NAMALWA (cell line): ENCODE measurements around the gene MMP27.

ENCODE experiments used
- DNase-seq: peaks from one replicate; pipeline ENCODE4 v3.0.0-alpha.2; 2015; ENCODE audit warnings: low spot score

The MMP27 gene

DNA sequence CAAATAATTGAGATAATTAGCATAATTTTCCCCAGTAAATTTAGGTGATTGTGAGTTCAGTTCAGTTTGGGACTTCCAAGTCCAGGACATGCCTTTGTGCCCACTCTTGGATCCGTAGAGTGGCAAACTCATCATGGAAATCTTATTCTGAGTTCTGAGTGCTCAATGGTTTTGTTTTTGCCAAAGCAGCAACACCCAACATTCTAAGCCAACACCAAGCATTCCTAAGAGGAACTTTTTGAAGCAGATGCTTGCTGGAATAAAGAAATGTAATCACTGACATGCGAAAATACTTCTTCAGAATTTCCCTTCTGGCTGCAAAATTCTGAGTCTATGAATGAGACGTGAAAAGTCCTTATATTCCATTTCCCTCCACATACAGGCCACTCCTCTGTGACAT is 10.4 kb downstream of the MMP27 start:
- no peak for DNase-seq

GRCh38 chr11:102685754-102686153 is 19.8 kb downstream of the MMP27 start:
- no peak for DNase-seq

- DNase-seq, result no peak
These were observed 20.2 kb downstream of the MMP27 start for GRCh38 chr11:102685338-102685737.

DNA sequence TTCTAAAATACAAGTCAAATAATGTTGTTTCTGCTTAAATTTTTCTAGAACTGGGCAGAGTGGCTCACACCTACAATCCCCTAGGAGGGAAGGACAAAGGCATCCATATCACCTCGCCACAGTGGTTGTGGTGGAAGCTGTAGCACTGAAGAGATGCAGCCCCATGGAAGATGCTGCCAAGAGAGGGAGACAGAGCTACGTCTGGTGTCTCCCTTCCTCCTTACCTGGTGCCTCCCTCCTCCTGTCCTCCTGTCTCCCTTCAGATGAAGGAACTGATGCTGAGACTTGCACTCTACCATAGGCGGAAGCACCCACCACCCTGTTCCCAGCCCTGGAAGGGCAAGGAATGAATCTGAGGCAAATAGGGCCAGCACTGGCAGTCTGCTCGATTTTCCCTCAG is 22.3 kb downstream of the MMP27 start:
- peak; percentile 9 for DNase-seq

DNA sequence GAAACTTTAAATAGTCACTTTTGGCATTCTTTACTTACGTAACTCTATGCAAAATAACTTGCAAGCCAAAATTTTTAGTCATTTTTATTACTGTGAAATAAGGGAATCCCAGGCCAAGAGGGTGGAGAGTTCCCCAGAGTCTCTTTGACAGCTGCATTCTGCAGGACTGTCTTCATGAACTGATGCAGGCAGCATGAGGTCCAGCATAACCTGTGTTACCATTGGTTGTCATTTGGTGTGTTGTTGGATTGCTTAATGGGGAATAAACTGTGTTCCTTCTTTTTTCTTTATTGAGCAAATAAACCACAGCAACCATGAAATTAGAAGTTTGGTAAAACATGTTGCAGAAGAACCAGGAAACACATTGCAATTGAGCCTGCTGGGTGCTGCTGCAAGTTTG is 24.6 kb downstream of the MMP27 start:
- no peak for DNase-seq

DNA sequence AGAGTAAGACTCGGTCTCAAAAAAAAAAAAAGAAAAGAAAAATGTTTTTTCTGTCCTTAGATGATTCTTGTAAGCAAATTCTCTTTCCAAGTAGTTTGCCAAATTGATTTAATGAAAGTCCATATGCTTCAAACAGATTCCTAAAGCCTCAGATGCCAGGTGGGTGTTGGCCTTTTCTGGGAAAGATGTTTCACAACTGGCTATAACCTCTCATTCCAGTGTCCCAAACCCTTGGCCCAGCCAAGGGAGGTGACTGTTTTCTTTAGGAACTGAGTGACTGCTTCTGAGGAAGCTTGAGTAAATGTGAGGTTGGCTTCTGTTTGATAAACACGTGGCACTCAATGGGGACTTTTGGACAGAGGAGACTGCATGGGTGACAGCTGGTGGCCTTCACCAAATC is 27.5 kb downstream of the MMP27 start:
- no peak for DNase-seq

DNA sequence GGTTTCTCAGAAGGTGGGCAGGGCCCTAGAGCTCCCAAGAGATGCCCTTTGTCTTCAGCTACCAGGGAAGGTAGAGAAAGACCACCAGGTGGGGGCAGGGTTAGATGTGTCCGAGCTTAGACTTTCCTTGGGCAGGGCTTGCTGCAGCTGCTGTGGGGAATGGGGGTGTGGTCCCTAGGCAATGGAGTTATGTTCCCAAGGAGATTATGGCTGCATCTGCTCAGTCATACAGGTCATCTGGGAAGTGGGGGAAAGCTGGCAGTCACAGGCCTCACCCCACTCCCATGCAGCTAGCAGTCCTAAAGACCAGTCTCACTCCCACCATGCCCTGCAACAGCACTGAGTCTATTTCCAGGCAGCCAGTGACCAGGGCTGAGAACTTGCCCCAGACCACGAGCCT is 29.5 kb downstream of the MMP27 start:
- DNase-seq, result no peak

GRCh38 chr11:102669664-102670063 is 35.9 kb downstream of the MMP27 start:
- no peak for DNase-seq

DNA sequence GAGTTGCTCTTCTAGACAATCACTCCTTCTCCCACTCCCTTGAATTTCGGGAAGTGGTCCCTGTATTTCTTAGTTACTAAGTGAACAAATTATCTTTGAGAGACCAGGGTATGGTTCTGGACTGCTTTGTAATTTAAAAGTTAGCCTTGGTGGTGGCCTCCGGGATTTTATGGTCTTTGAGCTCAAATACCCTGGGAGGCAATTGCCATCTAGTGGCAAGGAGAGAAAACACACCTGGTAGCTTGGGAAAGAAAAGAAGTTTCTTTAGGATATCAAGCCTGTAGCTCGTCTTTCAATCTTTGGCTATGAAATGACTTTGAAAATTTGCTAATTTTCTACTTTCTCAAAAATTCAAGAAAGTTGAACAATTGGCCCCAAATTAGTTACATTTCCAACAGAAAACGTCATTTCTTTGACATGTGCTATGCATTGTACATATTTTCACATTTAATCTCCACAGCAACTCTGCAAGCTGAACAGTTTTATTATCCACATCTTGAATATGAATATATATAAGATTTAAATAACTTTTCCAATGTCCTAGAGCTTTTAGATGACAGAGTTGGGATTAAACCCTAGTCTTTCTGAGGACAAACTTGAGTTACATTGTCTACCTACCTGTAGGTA is 39.1 kb downstream of the MMP27 start:
- peak; percentile 72 for DNase-seq

DNA sequence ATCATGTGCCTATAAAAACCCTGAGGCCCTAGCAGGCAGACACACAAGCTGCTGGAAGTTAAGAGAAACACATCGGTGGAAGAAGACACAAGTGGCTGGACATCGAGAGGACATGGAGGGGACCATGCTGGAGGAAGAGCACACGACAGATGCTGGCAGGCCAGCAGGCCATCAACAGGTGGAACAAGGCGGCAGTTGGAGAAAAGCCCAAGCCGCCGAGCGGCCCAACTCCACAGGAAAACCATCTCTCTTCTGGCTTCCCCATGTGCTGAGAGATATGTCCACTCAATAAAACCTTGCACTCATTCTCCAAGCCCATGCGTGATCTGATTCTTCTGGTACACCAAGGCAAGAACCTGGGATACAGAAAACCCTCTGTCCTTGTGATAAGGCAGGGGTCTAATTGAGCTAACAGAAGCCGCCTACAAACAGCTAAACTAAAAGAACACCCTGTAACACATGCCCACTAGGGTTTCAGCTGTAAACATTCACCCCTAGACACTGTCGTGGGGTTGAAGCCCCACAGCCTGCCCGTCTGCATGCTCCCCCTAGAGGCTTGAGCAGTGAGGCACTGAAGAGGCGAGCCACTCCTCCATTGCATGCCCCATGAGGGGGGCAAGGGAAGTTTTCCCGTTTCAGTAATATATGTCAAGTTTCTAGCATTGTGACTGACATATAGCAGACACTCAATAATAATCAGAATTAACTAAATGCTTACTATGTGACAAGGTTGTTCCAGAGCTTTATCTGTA is 41.4 kb downstream of the MMP27 start:
- DNase-seq, result peak; percentile 67

DNA sequence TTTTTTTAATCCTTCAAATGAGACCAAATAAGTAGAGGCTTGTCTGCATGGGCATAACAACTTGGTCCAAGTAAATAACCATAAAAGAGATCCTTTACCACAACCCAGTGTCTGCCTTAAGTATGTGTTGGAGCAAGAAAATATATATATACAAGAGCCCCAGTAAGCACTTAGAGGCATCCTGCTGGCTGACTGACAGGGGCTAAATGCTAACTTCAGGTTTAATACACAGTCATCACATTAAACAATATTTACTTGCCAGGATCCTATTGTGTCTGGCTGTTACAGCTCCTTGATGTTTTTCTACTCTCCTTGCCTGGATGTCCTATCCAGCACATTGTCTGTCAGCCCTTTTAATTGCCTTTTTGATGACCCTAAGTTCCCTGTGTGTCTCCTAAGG is 43.0 kb downstream of the MMP27 start:
- no peak for DNase-seq

DNA sequence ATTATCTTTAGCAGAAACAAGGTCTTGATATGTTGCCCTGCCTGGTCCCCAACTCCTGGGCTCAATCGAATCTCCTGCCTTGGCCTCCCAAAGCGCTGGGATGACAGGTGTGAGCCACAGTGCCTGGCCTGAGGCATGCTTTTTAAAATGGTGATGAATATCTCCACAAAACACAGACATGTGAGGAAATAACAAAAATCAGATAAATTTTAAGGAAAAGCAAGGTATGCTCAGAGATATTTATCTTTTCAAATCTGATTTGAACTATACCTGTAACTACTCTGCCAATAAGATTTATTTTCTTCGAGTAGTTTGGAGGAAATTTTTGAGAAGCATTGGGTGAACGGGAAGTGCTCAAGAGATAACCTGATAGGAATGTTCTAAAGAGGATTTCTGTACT is 44.5 kb downstream of the MMP27 start:
- DNase-seq, result no peak

DNA sequence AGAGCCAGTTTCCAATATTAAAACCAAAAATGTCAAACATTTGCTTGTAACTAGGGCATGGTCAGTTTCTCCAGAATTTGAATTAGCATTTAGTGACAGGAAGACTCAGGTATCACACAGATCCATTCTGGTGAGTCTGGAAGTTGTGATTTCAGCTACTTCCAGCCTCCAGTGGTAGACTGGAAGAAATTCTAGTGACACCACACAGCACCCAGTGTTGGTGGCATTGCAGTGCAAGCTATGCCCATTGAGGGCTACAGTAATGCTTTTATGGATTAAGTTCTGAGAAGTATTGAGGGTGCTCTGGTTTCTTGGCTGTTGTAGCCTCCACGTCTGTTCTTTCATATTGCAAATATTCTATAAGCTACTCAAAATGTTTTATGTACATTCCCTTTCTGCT is 49.0 kb downstream of the MMP27 start:
- no peak for DNase-seq

DNA sequence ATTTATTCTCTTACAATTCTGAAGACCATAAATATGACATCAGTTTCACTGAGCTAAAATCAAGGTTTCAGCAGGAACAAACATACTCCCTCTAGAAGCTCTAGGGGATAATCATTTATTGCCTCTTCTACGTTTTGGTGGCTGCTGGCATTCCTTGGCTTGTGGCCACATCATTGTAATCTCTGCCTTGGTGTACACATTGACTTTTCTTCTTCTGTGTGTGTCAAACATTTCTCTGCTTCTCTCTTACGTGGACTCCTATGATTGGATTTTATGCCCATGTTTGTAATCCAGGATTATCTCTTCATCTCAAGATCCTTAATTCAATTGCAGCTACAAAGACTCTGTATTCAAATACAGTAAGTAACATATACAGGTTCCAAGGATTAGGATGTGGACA is 50.0 kb downstream of the MMP27 start:
- DNase-seq, result no peak

GRCh38 chr11:102654761-102655160 is 50.8 kb downstream of the MMP27 start:
- no peak for DNase-seq

DNA sequence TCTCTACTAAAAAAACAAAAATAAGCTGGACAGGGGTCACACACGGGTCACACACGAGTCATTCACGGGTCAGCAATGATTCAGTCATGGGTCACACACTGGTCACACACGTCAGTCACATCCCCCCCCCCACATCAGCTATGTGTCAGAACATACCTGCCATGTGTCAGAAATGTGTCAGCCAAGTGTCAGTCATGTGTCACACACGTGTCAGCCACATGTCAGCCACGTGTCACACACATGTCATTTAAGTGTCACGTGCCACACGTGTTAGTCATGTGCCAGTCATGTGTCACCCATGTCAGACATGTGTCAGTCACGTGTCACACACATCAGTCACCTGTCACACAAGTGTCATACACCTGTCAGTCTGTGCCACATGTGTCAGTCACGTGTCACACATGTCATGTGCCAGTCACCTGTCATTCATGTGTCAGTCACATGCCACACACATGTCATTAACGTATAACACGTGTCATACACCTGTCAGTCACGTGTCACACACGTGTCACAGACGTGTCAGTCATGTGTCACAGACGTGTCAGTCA is 51.8 kb downstream of the MMP27 start:
- peak; percentile 45 for DNase-seq

DNA sequence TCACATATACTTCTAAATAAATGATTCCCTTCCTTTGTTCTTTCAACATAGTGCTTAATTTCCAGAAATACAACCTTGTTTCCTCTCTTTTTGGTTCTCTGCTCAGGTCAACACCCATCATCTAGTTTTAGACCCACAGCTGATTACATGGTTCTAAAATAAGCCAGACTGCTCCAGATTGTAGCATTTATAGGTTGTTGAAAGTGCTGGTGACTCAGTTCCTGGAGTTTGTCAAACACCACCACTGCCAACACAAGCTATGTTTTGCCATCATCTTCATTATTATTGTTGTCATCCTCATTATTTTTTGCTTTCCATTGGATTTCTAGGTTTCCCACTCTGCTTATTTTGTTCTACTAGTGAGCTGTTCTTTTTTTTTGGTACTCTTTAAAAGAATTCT is 58.1 kb downstream of the MMP27 start:
- no peak for DNase-seq

DNA sequence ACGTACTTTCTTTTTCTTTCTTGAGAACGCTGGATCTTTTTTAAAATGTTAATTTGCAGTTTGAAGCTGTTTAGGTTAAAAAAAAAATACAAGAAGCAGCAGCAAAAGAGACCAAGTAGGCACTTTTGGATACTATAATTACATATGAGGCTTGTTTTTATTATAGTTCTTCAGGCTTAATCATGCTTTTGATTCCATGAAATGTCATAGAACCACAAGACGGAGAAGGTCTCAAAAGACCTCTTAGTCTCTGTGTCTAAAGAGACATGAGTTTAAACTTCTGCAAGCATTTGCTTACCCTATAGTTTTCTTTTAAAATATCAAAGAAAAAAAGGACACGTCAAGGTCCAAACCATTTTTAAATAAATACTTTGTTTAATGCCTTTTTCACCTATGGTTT is 61.6 kb downstream of the MMP27 start:
- no peak for DNase-seq
